ENCODE measurements around the gene COMT. TPM values are rescaled to one million over a fixed set of nuclear protein-coding genes. Genes with fewer than 3 reads are reported as not detected.

Gene COMT
- total RNA-seq, 1 donor: 120 TPM

DNA sequence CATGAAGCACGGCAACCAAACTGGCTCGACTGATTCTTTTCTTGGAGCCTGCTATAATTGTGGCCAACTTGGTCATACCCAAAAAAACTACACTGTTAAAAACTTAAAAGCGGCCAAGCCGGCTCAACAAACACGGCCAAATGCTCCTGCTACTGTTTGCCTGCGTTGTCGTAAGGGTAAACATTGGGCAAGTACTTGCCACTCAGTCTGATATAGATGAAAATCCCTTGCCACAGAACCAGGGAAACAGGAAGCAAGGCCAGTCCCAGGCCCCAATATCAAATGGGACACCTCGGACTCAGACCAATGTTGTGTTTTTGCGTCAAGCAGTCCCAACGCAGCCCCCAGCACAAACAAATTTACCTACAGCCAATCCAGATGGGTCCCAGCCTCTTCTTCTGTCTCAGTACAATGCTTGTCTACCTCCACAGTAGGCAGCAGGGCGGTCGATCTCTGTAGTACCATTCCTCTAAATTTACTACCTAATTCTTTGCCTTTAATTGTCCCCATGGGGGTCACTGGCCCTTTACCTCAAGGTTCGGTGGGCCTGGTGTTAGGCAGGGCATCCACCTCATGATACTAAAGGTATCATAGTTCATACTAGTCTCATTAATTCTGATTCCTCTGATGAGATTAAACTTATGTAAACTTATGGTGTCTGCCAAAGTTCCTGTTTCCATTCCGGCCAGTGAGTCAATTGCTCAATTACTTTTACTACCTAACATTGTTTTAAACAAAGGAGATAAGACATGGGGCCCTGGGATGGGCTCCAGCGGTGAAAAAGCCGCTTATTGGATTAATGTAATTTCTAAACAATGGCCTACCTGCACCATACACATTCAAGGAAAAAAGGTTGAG, 3.7 kb upstream of the COMT start:
- peak; percentile 21 for DNase-seq (ENCODE audit: low read depth)
- TF ChIP-seq, protein P1, sequence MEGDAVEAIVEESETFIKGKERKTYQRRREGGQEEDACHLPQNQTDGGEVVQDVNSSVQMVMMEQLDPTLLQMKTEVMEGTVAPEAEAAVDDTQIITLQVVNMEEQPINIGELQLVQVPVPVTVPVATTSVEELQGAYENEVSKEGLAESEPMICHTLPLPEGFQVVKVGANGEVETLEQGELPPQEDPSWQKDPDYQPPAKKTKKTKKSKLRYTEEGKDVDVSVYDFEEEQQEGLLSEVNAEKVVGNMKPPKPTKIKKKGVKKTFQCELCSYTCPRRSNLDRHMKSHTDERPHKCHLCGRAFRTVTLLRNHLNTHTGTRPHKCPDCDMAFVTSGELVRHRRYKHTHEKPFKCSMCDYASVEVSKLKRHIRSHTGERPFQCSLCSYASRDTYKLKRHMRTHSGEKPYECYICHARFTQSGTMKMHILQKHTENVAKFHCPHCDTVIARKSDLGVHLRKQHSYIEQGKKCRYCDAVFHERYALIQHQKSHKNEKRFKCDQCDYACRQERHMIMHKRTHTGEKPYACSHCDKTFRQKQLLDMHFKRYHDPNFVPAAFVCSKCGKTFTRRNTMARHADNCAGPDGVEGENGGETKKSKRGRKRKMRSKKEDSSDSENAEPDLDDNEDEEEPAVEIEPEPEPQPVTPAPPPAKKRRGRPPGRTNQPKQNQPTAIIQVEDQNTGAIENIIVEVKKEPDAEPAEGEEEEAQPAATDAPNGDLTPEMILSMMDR (IDR thresholded peaks at IDR 0.05; ENCODE audit: insufficient read depth, low read length): no peak

GRCh38 chr22:19940536-19941364, 822 bp upstream of the COMT start:
- H3K4me3 ChIP-seq (ENCODE audit: low read depth, low read length): peak overlapping the region; percentile 96
- TF ChIP-seq, protein P1 (IDR thresholded peaks at IDR 0.05; ENCODE audit: insufficient read depth, low read length): no peak
- DNase-seq (ENCODE audit: low read depth): no peak

More for the DNA sequence above, 3.7 kb upstream of the COMT start:
- no peak overlapping the region for H3K4me3 ChIP-seq (ENCODE audit: low read depth, low read length)

- TF ChIP-seq, protein P1 (IDR thresholded peaks at IDR 0.05; ENCODE audit: insufficient read depth, low read length): no peak
- DNase-seq (ENCODE audit: low read depth): peak; percentile 86
- H3K4me3 ChIP-seq (ENCODE audit: low read depth, low read length): peak overlapping the region; percentile 96
These were observed 847 bp downstream of the COMT start for GRCh38 chr22:19942157-19943081.

GRCh38 chr22:19943082-19944026, 1.8 kb downstream of the COMT start:
- peak overlapping the region; percentile 96 for H3K4me3 ChIP-seq (ENCODE audit: low read depth, low read length)
- TF ChIP-seq, protein P1 (IDR thresholded peaks at IDR 0.05; ENCODE audit: insufficient read depth, low read length): peak; percentile 21
- peak; percentile 82 for DNase-seq (ENCODE audit: low read depth)

- TF ChIP-seq, protein P1 (IDR thresholded peaks at IDR 0.05; ENCODE audit: insufficient read depth, low read length): no peak
- no peak for DNase-seq (ENCODE audit: low read depth)
- no peak overlapping the region for H3K4me3 ChIP-seq (ENCODE audit: low read depth, low read length)
These were observed 6.6 kb downstream of the COMT start for GRCh38 chr22:19948057-19948760.
